H7 (cell line): ENCODE data around the gene TMEM185A. TPM values are rescaled to one million over a fixed set of nuclear protein-coding genes. Genes with fewer than 3 reads are reported as not detected.
"Not testable (repeated sequence)": the region's sequence is repeated elsewhere in the genome, so short reads cannot be mapped to it uniquely, and the experiment has no call there.

ENCODE experiments used
- DNase-seq: peaks from one replicate; pipeline ENCODE4 v3.0.0; 2012
- H3K27me3 ChIP-seq: 2 replicates; pipeline ENCODE4 v1.6.0; 2011; ENCODE audit warnings: mild to moderate bottlenecking, low read length; ENCODE audit not compliant: control insufficient read depth, insufficient read depth
- H3K36me3 ChIP-seq: replicated peaks from 2 replicates; pipeline ENCODE4 v1.5.1; 2011; ENCODE audit warnings: low read length; ENCODE audit not compliant: control insufficient read depth, insufficient read depth
- H3K4me3 ChIP-seq: 2 replicates; pipeline ENCODE4 v1.5.1; 2011; ENCODE audit warnings: low read depth, mild to moderate bottlenecking, control low read depth, low read length, moderate library complexity; ENCODE audit not compliant: insufficient read depth
- total RNA-seq: library from RNA; depleted of rRNA; stranded (reverse); fragments of >200 nt; shearing (Covaris generic); gene quantifications from 2 replicates; pipeline ENCODE4 v1.2.3, GENCODE V29; 2014; rRNA removed

Gene TMEM185A
- 30.7 and 36.1 TPM in 2 replicates for total RNA-seq

DNA sequence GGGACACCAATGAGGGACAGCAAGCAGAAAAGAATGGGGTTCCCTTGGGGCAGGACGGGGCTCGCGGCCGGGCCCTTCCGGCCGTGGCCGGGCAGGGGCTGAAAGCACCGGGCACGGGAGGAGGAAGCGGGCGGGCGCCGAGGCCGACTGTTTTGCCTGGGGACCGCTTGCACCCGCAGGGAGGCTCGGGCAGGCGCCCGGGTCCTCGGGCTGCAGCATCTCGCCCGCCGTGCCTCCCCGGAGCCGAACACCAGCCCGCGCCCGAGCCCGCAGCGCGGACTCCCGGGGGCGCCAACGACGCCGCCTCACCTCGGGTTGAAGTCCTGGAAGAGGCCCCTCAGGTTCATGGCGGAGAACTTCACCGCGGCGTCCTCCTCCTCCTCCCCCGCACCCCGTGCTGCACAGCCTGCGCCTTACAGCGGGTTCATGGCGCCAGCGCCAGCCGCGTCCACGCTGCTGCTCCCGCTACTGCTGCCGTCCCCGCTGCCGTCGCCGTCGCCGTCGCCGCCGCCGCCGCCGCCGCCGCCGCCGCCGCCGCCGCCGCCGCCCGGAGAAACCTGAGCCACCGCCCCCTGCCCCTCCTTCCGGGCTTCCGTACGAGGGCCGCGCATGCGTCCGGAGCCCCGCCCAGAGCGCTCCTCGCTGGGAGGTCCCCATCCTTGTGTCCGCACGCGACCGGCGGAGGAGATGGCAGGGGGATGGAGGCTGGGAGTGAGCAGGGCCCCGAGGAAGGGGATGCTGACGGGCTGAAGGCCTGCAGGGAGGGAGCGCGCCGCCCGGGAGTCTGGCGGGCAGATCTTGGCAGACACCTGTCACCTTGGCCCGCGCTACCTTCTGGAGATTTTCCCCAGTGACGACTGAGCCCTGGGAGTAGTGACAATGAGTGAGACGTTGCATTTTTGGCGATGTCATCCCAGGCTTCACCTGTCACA is at the start of gene TMEM185A:
TSS of gene TMEM185A (minus strand) at position 559 of the 932 bp plus-strand sequence. CDS start at position 347, 212 bp downstream.
- peak; percentile 90 for DNase-seq
- Histone ChIP-seq H3K36me3 (no peaks in the 10 kb centered on the region), H3K4me3 (peak within 1 kb of the TSS; percentile 91), H3K27me3 (peaks cover 17% of the 10 kb centered on the region)

DNA sequence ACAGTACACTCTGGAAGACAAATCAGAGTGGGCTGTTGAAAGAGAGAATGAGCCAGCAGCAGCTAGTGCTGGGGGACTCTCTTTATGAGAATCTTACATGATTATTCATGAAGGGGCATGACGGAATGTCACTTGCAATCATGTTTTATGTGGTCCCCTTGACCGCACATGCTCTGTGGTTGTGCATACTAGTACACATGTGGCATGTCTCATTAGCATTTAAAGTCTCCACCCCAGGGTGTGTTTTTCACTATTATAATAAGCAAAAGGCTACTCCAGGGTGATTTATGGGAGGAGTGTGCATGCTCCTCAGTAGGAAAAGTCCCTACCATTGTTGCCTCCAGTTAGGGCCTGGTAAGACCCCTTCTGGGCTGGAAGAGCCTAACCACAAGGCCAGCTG is 49.6 kb upstream of the TMEM185A start:
- H3K27me3 ChIP-seq = no peaks in the 10 kb centered on the region
- DNase-seq = no peak
- no peaks in the 10 kb centered on the region for H3K36me3 ChIP-seq
- no peak overlapping the region for H3K4me3 ChIP-seq

DNA sequence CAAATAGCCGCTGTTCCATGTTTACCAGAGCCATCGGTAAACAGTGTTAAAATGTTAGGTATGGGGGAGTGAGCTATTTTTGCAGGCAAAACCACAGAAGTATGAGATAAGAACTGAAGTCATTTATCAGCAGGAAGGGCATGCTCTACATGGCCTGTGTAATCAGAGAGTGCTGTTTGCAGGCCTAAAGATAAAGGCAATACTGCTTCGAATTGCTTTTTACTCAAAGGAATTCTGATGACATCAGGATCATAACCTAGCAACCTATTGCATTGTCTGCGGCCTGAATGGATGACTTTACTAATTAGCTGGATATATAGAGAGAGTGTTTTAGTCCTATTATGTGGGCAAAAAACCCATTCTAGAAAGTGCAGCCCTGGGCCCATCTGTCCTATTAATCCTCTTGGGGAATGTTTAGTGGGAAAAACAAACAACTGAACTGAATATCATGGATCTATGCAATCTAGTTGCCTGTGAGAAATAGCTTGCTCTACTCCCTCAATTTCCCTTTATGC is 47.6 kb upstream of the TMEM185A start:
- H3K27me3 ChIP-seq, H3K4me3 ChIP-seq, H3K36me3 ChIP-seq, DNase-seq: not testable (repeated sequence)

DNA sequence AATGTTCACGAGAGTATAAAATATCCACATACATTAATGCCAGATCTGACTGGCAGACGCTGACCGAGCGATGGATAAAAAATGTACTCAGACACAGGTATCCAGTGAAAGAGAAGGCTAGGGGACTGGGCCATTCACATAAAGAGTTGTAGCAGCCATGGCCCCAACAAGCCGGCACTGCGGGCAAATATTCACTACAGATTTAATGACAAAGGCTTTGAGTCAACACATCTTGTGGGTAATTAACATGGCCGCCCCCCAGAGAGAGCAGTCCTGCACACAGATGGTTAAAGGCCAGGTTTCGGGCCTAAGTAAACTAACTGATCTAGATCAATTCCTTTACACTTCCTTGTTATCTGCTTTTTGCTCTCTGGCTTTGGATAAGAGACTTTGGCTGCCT is 44.0 kb upstream of the TMEM185A start:
- H3K4me3 ChIP-seq, DNase-seq, H3K27me3 ChIP-seq, H3K36me3 ChIP-seq: not testable (repeated sequence)

DNA sequence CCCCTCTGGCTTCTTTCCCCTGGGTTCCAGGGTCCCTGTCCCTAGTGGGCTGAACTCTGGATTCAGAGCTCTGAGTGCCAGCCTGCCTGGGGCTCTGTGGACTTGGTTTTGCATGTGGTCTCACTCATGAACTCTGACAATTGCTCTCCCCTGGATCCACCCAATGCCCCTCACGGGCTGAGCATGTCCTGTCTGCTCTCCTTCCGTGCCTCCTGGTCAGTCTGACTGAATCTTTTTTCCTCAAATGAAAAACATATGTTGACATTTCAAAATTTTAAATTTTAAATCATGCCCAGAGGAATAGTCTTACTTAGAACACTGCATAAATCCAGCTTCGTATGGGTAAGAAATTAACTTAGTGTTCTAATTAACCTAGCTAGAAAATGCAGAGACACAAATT is 43.5 kb upstream of the TMEM185A start:
- not testable (repeated sequence) for DNase-seq, H3K36me3 ChIP-seq, H3K4me3 ChIP-seq, H3K27me3 ChIP-seq

DNA sequence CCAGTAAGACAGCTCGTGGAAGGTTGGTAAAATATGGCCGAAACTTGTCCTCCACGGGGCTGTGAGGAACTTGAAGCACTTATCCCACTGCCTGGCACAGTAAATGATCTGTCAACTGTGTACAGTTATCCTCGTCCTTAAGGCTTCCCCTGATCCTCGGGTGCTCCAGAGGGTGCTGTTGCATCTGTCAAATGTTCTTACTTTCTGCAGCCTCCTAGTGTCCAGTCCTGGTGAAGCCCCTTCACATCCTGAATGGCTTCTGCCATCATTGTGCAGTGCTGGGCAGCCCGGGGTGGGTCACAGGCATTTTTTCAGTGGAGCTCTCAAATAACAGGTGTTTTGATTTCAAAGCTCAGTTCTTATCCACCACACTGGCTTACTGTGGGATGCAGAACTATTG is 29.0 kb upstream of the TMEM185A start:
- DNase-seq, H3K36me3 ChIP-seq, H3K4me3 ChIP-seq, H3K27me3 ChIP-seq: not testable (repeated sequence)

DNA sequence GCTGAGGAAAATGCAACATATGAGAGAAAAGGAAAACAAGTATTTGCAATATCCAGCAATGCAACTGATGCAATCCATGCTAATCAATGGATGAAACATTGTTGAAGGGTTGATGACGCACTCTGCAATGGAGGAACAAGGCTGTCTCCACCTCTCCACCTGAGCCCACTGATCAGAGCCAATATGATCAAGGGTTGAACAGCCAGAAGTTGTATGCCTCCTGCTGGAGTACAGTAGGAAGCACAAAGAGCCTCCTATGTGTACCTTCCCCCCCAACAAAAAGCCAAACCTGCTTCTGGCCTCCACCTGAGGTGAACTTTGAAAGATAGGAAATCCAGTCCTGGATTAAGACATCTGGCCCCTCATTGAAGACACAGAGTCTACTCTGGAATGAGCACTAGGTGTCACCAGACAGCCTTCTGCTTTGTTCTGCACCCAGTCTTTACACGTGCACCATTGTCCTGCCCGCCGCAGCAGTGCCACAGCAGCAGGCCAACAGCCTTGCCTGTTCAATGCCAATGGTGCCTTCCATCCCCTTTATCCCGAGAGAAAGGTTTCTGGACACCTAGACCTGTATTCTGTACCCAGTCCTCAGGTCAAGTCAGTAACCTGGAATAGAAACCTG is 24.8 kb upstream of the TMEM185A start:
- DNase-seq, H3K36me3 ChIP-seq, H3K4me3 ChIP-seq, H3K27me3 ChIP-seq: not testable (repeated sequence)

DNA sequence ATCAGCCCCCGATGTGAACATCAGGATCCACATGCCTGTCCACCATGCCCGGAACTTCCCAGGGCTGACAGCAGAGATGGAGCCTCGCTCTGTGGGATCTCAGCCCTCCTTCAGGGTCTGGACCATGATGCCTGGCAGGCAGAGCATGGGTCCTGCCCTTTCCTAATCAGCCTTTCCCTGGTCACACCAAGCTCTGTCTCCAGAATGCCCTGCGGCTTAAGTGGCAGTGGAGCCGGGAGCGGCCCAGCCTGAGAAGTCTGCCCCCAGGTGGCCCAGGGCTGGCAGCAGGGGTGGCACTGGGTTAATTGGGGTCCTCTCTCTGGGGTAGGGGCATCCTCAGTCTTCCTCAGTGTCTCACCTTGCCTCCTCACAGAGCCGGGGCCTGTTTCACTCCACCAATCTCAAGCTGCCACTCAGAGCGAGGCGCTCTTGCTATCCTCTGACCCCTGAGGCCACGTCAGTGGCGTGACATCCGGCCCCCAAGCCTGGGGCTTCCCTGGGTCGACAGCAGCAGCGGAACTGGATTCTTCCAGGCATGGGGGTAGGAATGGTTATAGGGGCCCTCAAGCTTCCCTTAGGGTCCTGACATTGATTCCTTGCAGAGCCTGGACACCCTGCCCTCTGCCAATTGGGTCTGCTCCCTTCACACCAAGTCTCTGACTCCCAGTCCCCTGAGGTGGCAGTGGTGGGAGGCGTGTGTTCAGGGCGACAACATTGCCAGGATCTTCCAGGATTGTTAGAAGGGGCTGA is 20.8 kb upstream of the TMEM185A start:
- Histone ChIP-seq H3K4me3 (no peak overlapping the region), H3K36me3 (no peaks in the 10 kb centered on the region), H3K27me3 (no peaks in the 10 kb centered on the region)
- no peak for DNase-seq

DNA sequence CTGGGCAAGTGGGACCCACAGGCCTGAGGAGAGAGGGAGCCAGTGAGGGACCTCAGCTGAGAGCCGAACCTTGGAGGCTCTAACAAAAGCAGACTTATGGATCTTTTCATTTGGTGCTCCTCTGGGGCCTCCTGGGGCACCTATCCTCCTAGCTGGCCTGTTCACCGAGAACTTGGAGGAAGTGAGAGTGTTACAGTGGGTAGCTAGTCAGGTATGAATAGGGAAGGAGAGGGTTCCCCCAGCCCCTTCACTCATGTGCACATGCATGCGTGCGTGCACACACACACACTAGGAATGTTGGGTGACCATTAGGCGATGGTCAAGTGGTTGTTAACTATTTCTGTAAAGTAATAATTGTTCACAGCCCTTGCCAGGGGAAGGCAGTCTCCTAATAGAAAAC is 18.6 kb upstream of the TMEM185A start:
- DNase-seq = no peak

DNA sequence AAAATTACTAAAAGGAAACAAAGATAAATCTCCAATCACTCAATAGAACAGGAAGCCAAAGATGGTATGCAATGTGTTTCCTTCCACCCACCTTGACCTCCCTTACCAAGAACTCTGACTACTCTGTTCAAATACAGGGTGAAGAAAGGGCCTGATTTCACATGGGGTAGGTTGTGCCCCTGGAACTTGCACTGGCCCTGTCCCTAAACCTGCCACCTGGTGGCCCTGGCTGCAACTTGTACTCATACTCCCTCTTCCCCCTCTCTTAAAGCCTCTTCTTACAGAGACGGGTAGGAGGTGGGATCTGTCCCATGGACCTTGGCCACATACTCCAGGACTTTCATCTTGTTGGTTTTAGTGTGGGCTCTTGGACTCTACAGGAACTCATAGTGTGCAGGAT is 17.3 kb upstream of the TMEM185A start:
- H3K4me3 ChIP-seq = no peak overlapping the region
- H3K36me3 ChIP-seq = no peaks in the 10 kb centered on the region
- DNase-seq = peak; percentile 53
- no peaks in the 10 kb centered on the region for H3K27me3 ChIP-seq

More for the DNA sequence above, 18.6 kb upstream of the TMEM185A start:
- H3K27me3 ChIP-seq = no peaks in the 10 kb centered on the region
- no peaks in the 10 kb centered on the region for H3K36me3 ChIP-seq
- H3K4me3 ChIP-seq = no peak overlapping the region

DNA sequence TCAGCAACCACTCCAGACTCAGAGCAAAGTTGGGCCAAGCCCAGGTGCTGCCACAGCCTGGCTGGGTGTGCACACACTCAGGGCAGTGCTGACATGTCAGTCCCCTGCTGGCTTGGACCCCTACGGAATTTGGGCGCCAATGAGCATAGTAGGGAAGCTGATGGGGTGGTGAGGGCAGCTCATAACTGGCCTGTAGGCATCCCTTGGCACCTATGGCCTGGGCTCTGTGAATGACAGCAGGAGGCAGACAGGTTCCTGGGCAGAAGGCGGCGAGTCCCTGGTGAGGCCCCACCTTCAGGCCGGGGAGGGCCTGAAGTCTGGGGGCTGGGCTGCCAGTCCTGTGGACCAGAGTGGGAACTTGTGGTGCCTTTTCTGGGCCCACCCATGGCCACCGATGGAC is 15.9 kb upstream of the TMEM185A start:
- Histone ChIP-seq H3K4me3 (no peak overlapping the region), H3K27me3 (no peaks in the 10 kb centered on the region), H3K36me3 (no peaks in the 10 kb centered on the region)
- no peak for DNase-seq

DNA sequence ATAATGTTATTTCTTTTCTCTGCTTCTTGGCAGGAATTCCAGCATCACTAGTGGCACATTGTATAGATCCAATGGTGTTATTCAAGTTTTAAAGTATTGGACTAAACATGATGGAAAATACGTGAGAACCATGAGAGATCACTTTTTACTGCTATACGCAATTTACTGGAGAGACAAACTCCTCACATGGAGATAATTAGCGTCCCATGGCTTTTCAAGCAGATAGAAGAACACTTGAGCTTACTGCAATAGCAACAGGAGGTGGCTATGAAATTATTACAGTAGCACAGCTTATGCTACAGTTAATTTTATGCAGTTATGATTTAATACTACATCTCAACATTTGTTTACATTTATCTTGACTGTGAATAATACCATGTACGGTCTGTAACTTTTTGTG is 11.9 kb upstream of the TMEM185A start:
- DNase-seq = no peak
- no peaks in the 10 kb centered on the region for H3K36me3 ChIP-seq

DNA sequence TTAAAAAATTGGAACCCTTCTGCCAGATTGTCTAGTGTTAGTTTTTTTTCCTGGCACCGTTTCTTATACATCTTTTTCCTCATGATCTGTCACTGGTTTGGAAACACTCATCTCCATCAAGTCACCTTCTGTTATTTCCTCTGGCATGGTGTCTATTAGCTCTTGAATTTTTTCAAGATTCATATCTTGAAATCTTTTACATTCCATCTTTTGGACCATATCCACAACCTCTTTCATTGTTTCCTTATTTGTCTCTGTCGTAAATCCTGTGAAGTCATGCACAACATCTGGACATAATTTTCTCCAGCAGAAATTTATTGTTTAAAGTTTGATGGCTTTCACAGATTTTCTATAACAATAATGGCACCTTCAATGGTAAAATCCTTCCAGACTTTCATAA is 10.2 kb upstream of the TMEM185A start:
- Histone ChIP-seq H3K27me3 (no peaks in the 10 kb centered on the region), H3K4me3 (no peak overlapping the region), H3K36me3 (no peaks in the 10 kb centered on the region)
- no peak for DNase-seq

More for the DNA sequence above, 11.9 kb upstream of the TMEM185A start:
- H3K27me3 ChIP-seq = no peaks in the 10 kb centered on the region
- no peak overlapping the region for H3K4me3 ChIP-seq

DNA sequence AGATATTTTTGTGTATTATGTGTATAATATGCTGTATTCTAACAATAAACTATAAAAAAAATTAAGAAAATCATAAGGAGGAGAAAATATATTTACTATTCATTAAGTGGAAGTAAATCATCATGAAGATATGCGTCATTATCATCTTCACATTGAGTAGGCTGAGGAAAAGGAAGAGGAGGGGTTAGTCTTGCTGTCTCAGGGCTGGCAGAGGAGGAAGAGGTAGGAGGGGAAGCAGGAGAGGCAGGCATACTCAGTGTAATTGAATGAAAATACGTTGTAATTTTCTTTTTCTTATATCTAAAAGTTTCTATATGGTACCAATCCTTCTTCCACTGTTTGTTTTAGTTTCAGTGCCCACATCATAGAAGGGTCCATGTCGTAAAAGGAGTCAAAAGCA is 9.8 kb upstream of the TMEM185A start:
- Histone ChIP-seq H3K27me3 (no peaks in the 10 kb centered on the region), H3K4me3 (no peak overlapping the region)
- DNase-seq = no peak

More for the DNA sequence above, 9.8 kb upstream of the TMEM185A start:
- no peaks in the 10 kb centered on the region for H3K36me3 ChIP-seq
